A549 treated with CpdA at 1 μM for 4 hours (cell line): ENCODE measurements around the gene BLVRA. TPM values are rescaled to one million over a fixed set of nuclear protein-coding genes. Genes with fewer than 3 reads are reported as not detected.

Experiments
- total RNA-seq: library from RNA; stranded (reverse); fragments of 200-300 nt; extraction: Qiagen RNA extraction; gene quantifications from 5 replicates; pipeline ENCODE4 v1.2.3, GENCODE V29; 2022; ENCODE audit warnings: low read depth

The BLVRA gene, protein sequence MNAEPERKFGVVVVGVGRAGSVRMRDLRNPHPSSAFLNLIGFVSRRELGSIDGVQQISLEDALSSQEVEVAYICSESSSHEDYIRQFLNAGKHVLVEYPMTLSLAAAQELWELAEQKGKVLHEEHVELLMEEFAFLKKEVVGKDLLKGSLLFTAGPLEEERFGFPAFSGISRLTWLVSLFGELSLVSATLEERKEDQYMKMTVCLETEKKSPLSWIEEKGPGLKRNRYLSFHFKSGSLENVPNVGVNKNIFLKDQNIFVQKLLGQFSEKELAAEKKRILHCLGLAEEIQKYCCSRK
- total RNA-seq: 67.9 to 82.0 TPM (median 70.3 TPM) in 5 replicates

DNA sequence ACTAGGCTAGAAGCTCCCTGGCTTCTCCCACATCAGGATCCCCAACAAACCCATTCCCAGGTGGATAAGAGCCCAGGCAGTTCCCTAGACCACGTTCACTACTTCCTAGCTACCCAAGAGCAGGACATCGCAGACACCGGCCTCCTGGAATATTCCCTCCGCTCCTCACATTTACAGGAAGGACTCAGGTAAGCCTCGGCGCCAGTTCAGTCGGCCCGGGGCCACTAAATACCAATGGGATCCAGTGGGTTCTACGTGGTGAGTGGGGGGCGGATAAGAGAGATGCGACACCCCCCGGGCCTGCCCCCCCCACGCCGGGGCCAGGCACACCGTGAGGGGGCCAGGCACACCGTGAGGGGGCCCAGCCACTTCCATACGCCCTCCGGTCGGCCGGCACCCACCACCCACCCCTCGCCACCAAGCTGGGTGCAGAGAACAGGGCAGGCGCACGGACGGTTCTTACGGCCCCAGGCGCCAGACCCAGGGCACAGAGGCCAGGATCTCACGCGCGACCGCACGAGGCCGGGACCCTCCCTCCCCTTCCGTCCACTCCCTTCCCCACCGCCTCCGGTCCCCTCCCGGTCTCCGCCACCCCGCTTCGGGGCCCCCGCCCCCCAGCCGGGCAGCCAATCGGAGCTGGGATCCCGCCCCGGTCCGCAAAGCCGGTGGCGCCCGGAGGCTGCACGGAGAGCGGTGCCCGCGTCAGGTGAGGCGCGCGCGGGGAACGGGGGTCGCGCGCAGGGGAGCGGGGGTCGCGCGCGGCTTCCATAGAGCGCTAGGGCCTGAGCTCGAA is at the start of gene BLVRA:
BLVRA (plus strand) TSS at position 652 of the 793 bp plus-strand sequence. CDS start 12,479 bp downstream, outside the sequence.

DNA sequence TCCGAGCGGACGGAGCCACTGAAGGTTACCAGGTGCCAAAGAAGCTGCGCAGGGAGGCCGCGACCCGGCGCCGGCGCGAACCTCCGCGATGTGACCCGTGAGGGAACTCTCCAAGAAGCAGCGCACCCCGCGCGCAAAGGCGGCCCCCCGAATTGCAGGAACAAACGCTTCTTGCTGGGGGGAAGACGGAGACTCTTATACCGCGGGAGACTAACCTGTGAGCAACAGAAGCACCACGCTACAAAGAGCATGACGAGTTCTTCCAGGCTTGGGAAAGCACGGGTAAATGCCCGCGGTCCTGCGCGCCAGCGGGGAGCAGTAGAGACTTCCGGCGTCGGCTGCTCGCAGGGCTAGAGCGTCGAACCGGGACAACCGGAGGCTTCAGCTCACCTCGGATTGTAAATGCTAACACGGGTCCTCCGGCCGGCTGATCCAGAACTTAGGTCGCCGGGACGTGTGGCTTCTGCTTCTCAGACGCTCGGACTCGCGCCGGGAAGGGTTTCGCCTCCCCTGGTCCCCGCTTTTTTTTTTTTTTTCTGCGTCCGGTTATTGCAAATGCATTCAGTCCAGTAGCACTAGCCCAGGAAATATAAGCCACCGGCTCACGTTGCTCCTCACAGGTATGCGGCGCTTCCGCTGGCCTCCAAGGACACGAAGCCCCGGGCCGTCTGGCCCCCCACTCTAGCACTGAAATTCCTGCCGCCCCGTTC is 29.1 kb upstream of the BLVRA start, which contains the start of gene COA1:
COA1 (minus strand) TSS at position 310 of the 710 bp plus-strand sequence. CDS start 80,909 bp downstream, outside the sequence.

Other genes with a start within 250 kb of the BLVRA start
- gene STK17A, start 175.6 kb upstream of the BLVRA start, total RNA-seq: 36.5 to 39.1 TPM (median 37.8 TPM) in 5 replicates
- gene COA1, start 29.2 kb upstream of the BLVRA start, total RNA-seq: 88.5 to 97.2 TPM (median 92.2 TPM) in 5 replicates
- 225 to 269 TPM (median 243 TPM) in 5 replicates for gene MRPS24, start 110.8 kb downstream of the BLVRA start, total RNA-seq
- 25.8 to 29.6 TPM (median 28.3 TPM) in 5 replicates for gene URGCP, start 147.9 kb downstream of the BLVRA start, total RNA-seq
- 9.5 to 11.7 TPM (median 10.4 TPM) in 5 replicates for gene UBE2D4, start 167.8 kb downstream of the BLVRA start, total RNA-seq
- not detected in 5 replicates for gene SPDYE1, start 239.2 kb downstream of the BLVRA start, total RNA-seq